Stimulated activated naive B cell treated with anti-CD40 and anti-IgM and Interleukin-4, amounts not matched to agents 10 μg/mL and 1 μg/mL and 100 μg/mL, for 72 hours (primary cell): ENCODE data around the gene FAM180B.
"Not testable (repeated sequence)": the region's sequence is repeated elsewhere in the genome, so short reads cannot be mapped to it uniquely, and the experiment has no call there.

Source experiments
- ATAC-seq, 2 donors: fragments of 150-1000 bp; cut with Tn5 transposase; replicated peaks; 2 replicates each; pipeline ENCODE4 v1.10.0; 2021; ENCODE audit warnings: moderate library complexity in 1 of 2
- DNase-seq: peaks from one replicate; pipeline ENCODE4 v3.0.0; 2021
- H3K27ac Mint-ChIP-seq: one replicate; pipeline ENCODE4 v1.8.0; 2022; ENCODE audit warnings: mild to moderate bottlenecking, mixed read lengths
- H3K27me3 Mint-ChIP-seq, 2 donors: one replicate each; pipeline ENCODE4 v1.8.0; 2022; ENCODE audit warnings: mixed read lengths in 2 of 2
- H3K36me3 Mint-ChIP-seq, 2 donors: one replicate each; pipeline ENCODE4 v1.8.0; 2022; ENCODE audit warnings: mixed read lengths in 2 of 2, mild to moderate bottlenecking in 1 of 2
- H3K4me1 Mint-ChIP-seq, 2 donors: one replicate each; pipeline ENCODE4 v1.8.0; 2022; ENCODE audit warnings: mixed read lengths in 2 of 2, mild to moderate bottlenecking in 1 of 2
- H3K4me3 Mint-ChIP-seq, 2 donors: one replicate each; pipeline ENCODE4 v1.8.0; 2022; ENCODE audit warnings: mild to moderate bottlenecking in 2 of 2, mixed read lengths in 2 of 2, moderate library complexity in 1 of 2
- H3K9me3 Mint-ChIP-seq, 2 donors: one replicate each; pipeline ENCODE4 v1.8.0; 2022; ENCODE audit warnings: mixed read lengths in 2 of 2, mild to moderate bottlenecking in 1 of 2

FAM180B gene, protein sequence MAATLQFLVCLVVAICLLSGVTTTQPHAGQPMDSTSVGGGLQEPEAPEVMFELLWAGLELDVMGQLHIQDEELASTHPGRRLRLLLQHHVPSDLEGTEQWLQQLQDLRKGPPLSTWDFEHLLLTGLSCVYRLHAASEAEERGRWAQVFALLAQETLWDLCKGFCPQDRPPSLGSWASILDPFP

GRCh38 chr11:47586098-47586855, at the start of gene FAM180B:
FAM180B (plus strand) TSS chr11:47586678; CDS start chr11:47586769, 91 bp downstream.
- peaks cover 6 to 9% of the 10 kb centered on the region in 2 donors for H3K4me1 Mint-ChIP-seq
- H3K36me3 Mint-ChIP-seq = peaks cover 32 to 37% of the 10 kb centered on the region in 2 donors
- H3K4me3 Mint-ChIP-seq = no peak within 1 kb of the TSS
- peaks cover 0 to 3% of the 10 kb centered on the region in 2 donors for H3K27me3 Mint-ChIP-seq
- no peak for ATAC-seq
- DNase-seq = no peak
- H3K27ac Mint-ChIP-seq = peak within 1 kb of the TSS; percentile 75
- no peaks in the 10 kb centered on the region for H3K9me3 Mint-ChIP-seq

GRCh38 chr11:47536915-47537314, 49.6 kb upstream of the FAM180B start:
- Mint-ChIP-seq H3K9me3 (no peaks in the 10 kb centered on the region), H3K4me1 (peaks cover 25 to 61% of the 10 kb centered on the region in 2 donors), H3K36me3 (peaks cover 13 to 19% of the 10 kb centered on the region in 2 donors), H3K4me3 (no peak overlapping the region), H3K27ac (no peak overlapping the region), H3K27me3 (no peaks in the 10 kb centered on the region)
- no peak for DNase-seq
- ATAC-seq = no peak

GRCh38 chr11:47538741-47539565, 47.5 kb upstream of the FAM180B start:
- ATAC-seq = peak in 1 of 2 donors; percentile 25
- H3K4me1 Mint-ChIP-seq = peaks cover 21 to 71% of the 10 kb centered on the region in 2 donors
- H3K9me3 Mint-ChIP-seq = no peaks in the 10 kb centered on the region
- no peak overlapping the region for H3K27ac Mint-ChIP-seq
- H3K4me3 Mint-ChIP-seq = no peak overlapping the region
- H3K27me3 Mint-ChIP-seq = no peaks in the 10 kb centered on the region
- H3K36me3 Mint-ChIP-seq = peaks cover 13 to 19% of the 10 kb centered on the region in 2 donors
- no peak for DNase-seq

GRCh38 chr11:47539681-47540039, 46.8 kb upstream of the FAM180B start:
- ATAC-seq (no peak), DNase-seq (no peak)
- peak overlapping the region; percentile 71 for H3K27ac Mint-ChIP-seq
- H3K27me3 Mint-ChIP-seq = no peaks in the 10 kb centered on the region
- peaks cover 13 to 19% of the 10 kb centered on the region in 2 donors for H3K36me3 Mint-ChIP-seq
- H3K4me1 Mint-ChIP-seq = peaks cover 26 to 71% of the 10 kb centered on the region in 2 donors
- H3K4me3 Mint-ChIP-seq = no peak overlapping the region
- H3K9me3 Mint-ChIP-seq = no peaks in the 10 kb centered on the region

DNA sequence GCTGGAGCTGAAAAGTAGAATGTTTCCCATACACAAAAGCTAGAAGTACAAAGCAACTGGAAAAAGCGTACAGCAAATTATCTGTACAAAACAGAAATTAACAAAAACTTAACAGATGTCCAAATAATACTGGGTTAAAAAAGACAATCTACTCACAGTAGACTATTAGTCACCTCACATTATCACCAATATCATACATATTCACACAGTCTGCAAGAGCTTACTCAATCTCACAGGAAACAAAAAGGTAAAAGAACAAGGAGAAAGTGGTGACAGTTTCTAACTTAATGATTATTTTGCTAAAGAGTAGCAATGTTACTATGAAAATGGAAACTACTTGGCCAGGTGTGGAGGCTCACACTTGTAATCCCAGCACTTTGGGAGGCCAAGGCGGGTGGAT, 45.4 kb upstream of the FAM180B start:
- no peak overlapping the region for H3K4me3 Mint-ChIP-seq
- peaks cover 26 to 65% of the 10 kb centered on the region in 2 donors for H3K4me1 Mint-ChIP-seq
- peak overlapping the region; percentile 80 for H3K27ac Mint-ChIP-seq
- DNase-seq (no peak), ATAC-seq (no peak)
- peaks cover 10 to 19% of the 10 kb centered on the region in 2 donors for H3K36me3 Mint-ChIP-seq
- H3K27me3 Mint-ChIP-seq = no peaks in the 10 kb centered on the region
- H3K9me3 Mint-ChIP-seq = no peaks in the 10 kb centered on the region

DNA sequence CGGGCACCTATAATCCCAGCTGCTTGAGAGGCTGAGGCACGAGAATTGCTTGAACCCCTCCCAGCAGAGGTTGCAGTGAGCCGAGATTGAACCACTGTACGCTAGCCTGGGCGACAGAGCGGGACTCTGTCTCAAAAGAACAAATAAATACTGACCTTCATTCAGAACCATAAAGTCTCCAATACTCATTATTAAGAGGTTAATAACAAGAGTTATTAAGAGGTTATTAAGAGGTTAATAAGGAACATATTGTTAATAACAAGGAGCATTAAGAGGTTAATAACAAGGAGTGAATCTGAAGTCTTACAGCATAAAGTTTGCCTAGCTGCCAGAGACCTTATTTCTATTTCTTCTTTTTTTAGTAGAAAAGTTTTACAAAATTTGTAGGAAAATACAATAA, 41.2 kb upstream of the FAM180B start:
- Mint-ChIP-seq H3K36me3 (peaks cover 15 to 20% of the 10 kb centered on the region in 2 donors), H3K27ac (no peak overlapping the region), H3K4me1 (peaks cover 24 to 64% of the 10 kb centered on the region in 2 donors), H3K9me3 (no peaks in the 10 kb centered on the region), H3K27me3 (no peaks in the 10 kb centered on the region), H3K4me3 (no peak overlapping the region)
- no peak for DNase-seq
- ATAC-seq = no peak

- H3K4me3 Mint-ChIP-seq, H3K9me3 Mint-ChIP-seq, H3K27me3 Mint-ChIP-seq, H3K27ac Mint-ChIP-seq, DNase-seq, ATAC-seq: not testable (repeated sequence)
- peaks cover 19 to 64% of the 10 kb centered on the region in 2 donors for H3K4me1 Mint-ChIP-seq
- peaks cover 10 to 16% of the 10 kb centered on the region in 2 donors for H3K36me3 Mint-ChIP-seq
Observed at GRCh38 chr11:47546274-47546673, 40.2 kb upstream of the FAM180B start.

GRCh38 chr11:47550288-47551047, 36.0 kb upstream of the FAM180B start:
- H3K4me1 Mint-ChIP-seq = peaks cover 23 to 51% of the 10 kb centered on the region in 2 donors

GRCh38 chr11:47551086-47551485, 35.4 kb upstream of the FAM180B start:
- peak overlapping the region; percentile 81 for H3K27ac Mint-ChIP-seq
- DNase-seq (no peak), ATAC-seq (no peak)
- no peaks in the 10 kb centered on the region for H3K27me3 Mint-ChIP-seq
- H3K4me3 Mint-ChIP-seq = peak overlapping the region; percentile 97 to 98
- peaks cover 23 to 51% of the 10 kb centered on the region in 2 donors for H3K4me1 Mint-ChIP-seq
- peaks cover 14 to 25% of the 10 kb centered on the region in 2 donors for H3K36me3 Mint-ChIP-seq
- H3K9me3 Mint-ChIP-seq = no peaks in the 10 kb centered on the region

More at GRCh38 chr11:47550288-47551047, 36.0 kb upstream of the FAM180B start:
- DNase-seq (no peak), ATAC-seq (no peak)
- no peaks in the 10 kb centered on the region for H3K9me3 Mint-ChIP-seq
- no peak overlapping the region for H3K27ac Mint-ChIP-seq
- H3K27me3 Mint-ChIP-seq = no peaks in the 10 kb centered on the region
- peaks cover 14 to 25% of the 10 kb centered on the region in 2 donors for H3K36me3 Mint-ChIP-seq
- peak overlapping the region; percentile 97 to 98 for H3K4me3 Mint-ChIP-seq

DNA sequence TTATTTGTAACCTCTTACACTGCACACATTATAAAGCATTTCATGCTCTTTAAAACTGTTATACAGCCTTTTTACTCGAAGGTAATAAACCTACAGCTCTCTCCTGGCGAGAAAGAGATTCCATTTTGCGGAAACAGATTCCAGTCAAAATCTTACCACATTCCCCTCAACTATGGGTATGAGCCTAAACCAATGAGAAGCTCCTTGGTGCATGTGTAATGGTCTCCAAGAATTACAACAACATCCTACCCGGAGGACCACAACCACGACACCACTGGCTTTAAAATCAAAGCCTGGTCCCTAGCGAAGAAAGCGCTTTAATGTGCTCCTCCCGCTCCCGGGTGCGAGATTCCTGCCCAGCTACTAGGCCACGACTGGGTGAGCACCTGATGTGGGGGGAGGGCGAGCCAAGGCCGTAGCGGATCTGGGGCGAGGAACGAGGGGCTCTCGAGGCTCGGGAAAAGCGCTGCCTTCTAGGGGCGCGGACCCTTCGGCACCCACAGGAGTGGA, 34.4 kb upstream of the FAM180B start:
- H3K27me3 Mint-ChIP-seq = no peaks in the 10 kb centered on the region
- no peaks in the 10 kb centered on the region for H3K9me3 Mint-ChIP-seq
- peak overlapping the region; percentile 97 to 98 for H3K4me3 Mint-ChIP-seq
- peaks cover 13 to 25% of the 10 kb centered on the region in 2 donors for H3K36me3 Mint-ChIP-seq
- H3K4me1 Mint-ChIP-seq = peaks cover 21 to 50% of the 10 kb centered on the region in 2 donors
- ATAC-seq (peak; percentile 3), DNase-seq (peak; percentile 6)
- peak overlapping the region; percentile 99 for H3K27ac Mint-ChIP-seq

DNA sequence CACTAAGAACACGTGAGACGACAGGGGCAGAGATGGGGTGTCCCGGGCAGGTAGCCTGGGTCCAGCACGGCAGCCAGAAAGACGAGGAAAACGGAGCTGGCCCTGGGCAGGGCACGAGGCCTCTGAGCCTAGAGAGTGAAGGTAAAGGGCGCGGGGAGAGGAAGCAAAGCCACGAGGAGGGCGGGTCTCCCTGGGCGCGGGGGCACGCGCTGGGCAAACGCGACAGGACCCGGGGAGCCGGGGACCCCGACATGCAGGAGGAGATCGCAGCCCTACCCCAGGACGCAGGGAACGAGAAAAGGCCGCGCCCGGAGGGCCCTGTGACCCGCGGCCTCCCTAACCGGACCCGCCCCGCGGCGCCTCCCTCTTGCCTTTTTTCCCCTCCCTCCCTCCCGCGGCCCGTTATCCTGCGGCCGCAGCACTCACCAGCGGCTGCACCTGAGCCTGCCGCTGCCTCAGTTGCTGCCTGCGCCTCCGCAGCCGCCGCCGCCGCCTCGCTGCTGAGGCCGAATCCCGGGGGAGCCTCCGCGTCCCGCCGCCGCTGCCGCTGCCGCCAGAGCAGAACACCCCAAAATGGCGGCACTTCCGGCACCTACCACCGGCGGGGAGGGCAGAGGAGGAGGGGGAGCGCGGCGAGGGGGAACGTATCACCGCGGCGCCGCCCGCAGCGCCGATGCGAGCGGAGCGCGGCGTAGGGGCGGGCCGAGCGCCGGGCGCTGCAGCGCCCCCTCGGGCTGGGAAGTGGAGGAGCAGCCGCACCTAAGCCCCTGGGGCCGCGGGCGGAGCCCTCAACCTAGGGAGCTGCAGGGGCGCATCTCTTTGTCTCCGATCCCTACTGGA, 33.7 kb upstream of the FAM180B start, which contains the start of gene CELF1:
TSS of gene CELF1 (minus strand) at position 567 of the 840 bp plus-strand sequence. CDS start 53,609 bp downstream, outside the sequence.
- peak; percentile 92 for DNase-seq
- H3K27ac Mint-ChIP-seq = peak within 1 kb of the TSS; percentile 99
- H3K9me3 Mint-ChIP-seq = no peaks in the 10 kb centered on the region
- no peaks in the 10 kb centered on the region for H3K27me3 Mint-ChIP-seq
- H3K4me1 Mint-ChIP-seq = peaks cover 21 to 44% of the 10 kb centered on the region in 2 donors
- peak; percentile 95 to 96 for ATAC-seq
- peaks cover 12 to 25% of the 10 kb centered on the region in 2 donors for H3K36me3 Mint-ChIP-seq
- peak within 1 kb of the TSS; percentile 97 to 98 for H3K4me3 Mint-ChIP-seq

DNA sequence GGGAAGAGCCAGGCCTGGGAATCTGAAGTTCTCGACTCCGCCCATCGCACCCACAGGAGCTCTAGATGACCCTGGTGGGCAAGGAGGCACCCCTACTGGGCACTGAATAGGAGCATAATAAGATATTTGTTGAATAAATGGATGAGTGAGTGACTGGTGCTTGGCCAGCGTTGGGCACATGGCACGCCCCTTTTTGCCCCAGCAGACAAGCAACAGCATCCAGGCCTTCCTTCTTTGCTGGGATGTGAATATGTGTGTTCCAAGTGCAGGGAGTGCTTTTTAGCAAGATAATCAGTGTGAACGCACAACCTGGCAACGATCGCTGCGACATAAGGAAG, 33.1 kb upstream of the FAM180B start:
- peaks cover 10 to 21% of the 10 kb centered on the region in 2 donors for H3K36me3 Mint-ChIP-seq
- H3K9me3 Mint-ChIP-seq = no peaks in the 10 kb centered on the region
- peak overlapping the region; percentile 92 for H3K27ac Mint-ChIP-seq
- H3K27me3 Mint-ChIP-seq = no peaks in the 10 kb centered on the region
- H3K4me3 Mint-ChIP-seq = peak overlapping the region; percentile 89 to 97
- H3K4me1 Mint-ChIP-seq = peaks cover 19 to 38% of the 10 kb centered on the region in 2 donors
- ATAC-seq = peak; percentile 46 to 49
- DNase-seq = no peak

GRCh38 chr11:47557004-47557403, 29.5 kb upstream of the FAM180B start:
- not testable (repeated sequence) for H3K27me3 Mint-ChIP-seq, ATAC-seq, H3K27ac Mint-ChIP-seq, H3K4me3 Mint-ChIP-seq, H3K9me3 Mint-ChIP-seq, DNase-seq
- peaks cover 5 to 10% of the 10 kb centered on the region in 2 donors for H3K36me3 Mint-ChIP-seq
- H3K4me1 Mint-ChIP-seq = peaks cover 5 to 13% of the 10 kb centered on the region in 2 donors
